GM23248 (cell line): ENCODE data around the gene SSR3.

ENCODE experiments used
- EZH2 ChIP-seq: fragments of 200-600 bp; sonication (generic); IDR thresholded peaks from 2 replicates; pipeline ENCODE4 v1.6.1; 2018; ENCODE audit warnings: antibody characterized with exemption, mild to moderate bottlenecking; ENCODE audit not compliant: insufficient read depth, poor library complexity, severe bottlenecking
- EZH2phosphoT487 ChIP-seq: fragments of 200-600 bp; sonication (generic); IDR thresholded peaks from 2 replicates; pipeline ENCODE4 v1.6.1; 2018; ENCODE audit warnings: antibody characterized with exemption, moderate library complexity, mild to moderate bottlenecking, low read depth; ENCODE audit not compliant: insufficient read depth

DNA sequence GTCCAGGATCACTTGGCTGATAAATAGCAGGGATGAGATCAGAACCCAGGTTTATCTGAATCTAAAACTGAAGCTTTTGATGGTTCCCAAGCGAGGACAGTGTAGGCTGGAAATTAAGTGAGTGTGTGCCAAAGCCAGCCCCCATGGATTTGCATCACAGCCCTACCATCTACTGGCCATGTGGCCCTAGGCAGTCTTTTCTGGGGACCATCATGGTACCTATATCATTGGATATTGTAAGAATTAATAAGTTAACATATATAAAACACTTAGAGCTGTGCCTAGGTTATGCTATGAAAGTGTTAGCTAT is 32.8 kb upstream of the SSR3 start:
- TF ChIP-seq EZH2, result no peak
- TF ChIP-seq EZH2phosphoT487, result no peak
